GM12891 (cell line): Measurements from ENCODE around the gene TRPV4.
A peak's percentile ranks its signal among the peaks of the same experiment; 100 is the strongest.

Experiments used
- DNase-seq: peaks from one replicate; pipeline ENCODE4 v3.0.0; 2011; ENCODE audit warnings: low spot score; ENCODE audit not compliant: insufficient read length
- FAIRE-seq: peaks from 2 replicates; lab custom pipeline; 2011; peaks lifted over from hg19 to GRCh38; lab: Jason Lieb, UNC
- PAX5 ChIP-seq: IDR thresholded peaks from 2 replicates; pipeline ENCODE4 v1.6.1; 2011; ENCODE audit warnings: low read length, moderate library complexity, mild to moderate bottlenecking; ENCODE audit not compliant: insufficient read depth, severe bottlenecking
- POLR2A ChIP-seq: IDR thresholded peaks from 2 replicates; pipeline ENCODE4 v1.6.1; 2011; ENCODE audit warnings: low read depth, low read length, control low read depth
- POLR2AphosphoS5 ChIP-seq: IDR thresholded peaks from 2 replicates; pipeline ENCODE4 v1.6.1; 2011; ENCODE audit warnings: low read depth, low read length, control low read depth
- POU2F2 ChIP-seq: IDR thresholded peaks from 2 replicates; pipeline ENCODE4 v1.6.1; 2011; ENCODE audit warnings: low read depth, mild to moderate bottlenecking, control low read depth, low read length, moderate library complexity
- SPI1 ChIP-seq: IDR thresholded peaks from 2 replicates; pipeline ENCODE4 v1.6.1; 2011; ENCODE audit warnings: low read depth, low read length, control low read depth
- TAF1 ChIP-seq: IDR thresholded peaks from 2 replicates; pipeline ENCODE4 v1.6.1; 2011; ENCODE audit warnings: low read depth, low read length, control low read depth

Gene TRPV4

DNA sequence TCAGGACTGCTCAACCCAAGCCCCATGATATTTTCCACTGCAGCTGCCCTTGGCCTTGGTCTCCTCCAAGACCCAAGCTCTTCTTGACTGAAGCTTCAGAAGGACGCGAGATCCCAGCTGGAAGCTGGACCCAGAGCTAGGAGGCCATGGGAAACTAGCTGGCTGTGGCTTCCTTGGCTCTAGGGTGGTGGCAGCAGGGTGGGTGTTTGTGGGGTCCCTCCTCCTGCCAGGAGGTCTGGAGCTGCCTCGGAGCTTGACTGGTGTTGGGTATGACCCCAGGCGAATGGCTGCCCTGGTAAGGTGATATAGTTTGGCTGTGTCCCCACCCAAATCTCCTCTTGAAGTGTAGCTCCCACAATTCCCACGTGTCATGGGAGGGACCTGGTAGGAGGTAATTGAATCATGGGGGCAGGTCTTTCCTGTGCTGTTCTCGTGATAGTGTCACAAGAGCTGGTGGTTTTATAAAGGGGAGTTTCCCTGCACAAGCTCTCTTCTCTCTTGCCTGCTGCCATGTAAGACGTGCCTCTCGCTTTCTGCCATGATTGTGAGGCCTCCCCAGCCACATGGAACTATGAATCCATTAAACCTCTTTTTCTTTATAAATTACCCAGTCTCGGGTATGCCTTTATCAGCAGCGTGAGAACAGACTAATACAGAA, 51.4 kb downstream of the TRPV4 start:
- FAIRE-seq (no peak), DNase-seq (no peak)
- TF ChIP-seq POLR2A (no peak), PAX5 (no peak), SPI1 (no peak), POLR2AphosphoS5 (no peak), TAF1 (no peak), POU2F2 (no peak)

DNA sequence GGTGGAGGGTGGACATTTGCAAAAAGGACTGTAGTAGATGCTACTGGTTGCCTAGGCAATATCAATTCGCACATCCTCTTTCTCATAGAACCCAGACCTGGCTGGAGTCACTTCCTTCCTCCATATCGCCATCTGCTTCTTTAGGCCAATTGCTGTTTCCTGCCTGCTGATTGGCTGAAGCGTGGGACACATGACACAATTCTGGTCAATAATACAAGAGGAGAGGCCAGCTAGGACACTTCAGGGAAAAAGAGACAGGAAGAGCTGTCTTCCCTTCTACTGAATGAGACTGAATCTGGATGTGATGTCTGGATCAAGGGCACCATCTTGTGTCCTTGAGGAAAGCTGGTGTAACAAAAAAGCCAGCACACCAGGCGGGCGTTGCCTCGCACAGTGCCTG, 53.8 kb downstream of the TRPV4 start:
- no peak for DNase-seq
- TF ChIP-seq PAX5 (no peak), POLR2A (no peak), POLR2AphosphoS5 (no peak), SPI1 (peak; percentile 52; the same call in 1 of the 2 replicates), POU2F2 (no peak)
- FAIRE-seq, result no peak

DNA sequence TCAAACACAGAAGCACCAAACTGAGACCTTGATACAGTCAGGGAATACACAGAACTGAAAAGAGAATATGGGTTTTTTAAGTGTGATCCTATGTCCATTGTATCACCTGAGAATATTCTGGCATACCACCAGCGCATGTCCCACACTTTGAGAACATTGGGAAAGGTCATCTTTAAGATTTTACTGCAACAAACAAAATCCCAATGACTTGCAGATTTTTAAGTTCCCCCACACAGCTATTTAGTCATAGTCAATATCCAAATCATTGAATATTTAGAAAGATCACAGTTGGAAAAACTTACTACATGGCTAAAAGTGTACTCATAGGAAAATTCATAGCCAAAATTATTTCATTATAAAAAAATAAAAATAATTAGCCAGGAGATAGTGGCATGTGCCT, 54.5 kb downstream of the TRPV4 start:
- no peak for TF ChIP-seq POLR2AphosphoS5
- no peak for TF ChIP-seq POU2F2
- TF ChIP-seq PAX5, result no peak
- TF ChIP-seq SPI1, result no peak
- no peak for TF ChIP-seq TAF1
- no peak for TF ChIP-seq POLR2A
- FAIRE-seq, result no peak
- DNase-seq, result no peak

DNA sequence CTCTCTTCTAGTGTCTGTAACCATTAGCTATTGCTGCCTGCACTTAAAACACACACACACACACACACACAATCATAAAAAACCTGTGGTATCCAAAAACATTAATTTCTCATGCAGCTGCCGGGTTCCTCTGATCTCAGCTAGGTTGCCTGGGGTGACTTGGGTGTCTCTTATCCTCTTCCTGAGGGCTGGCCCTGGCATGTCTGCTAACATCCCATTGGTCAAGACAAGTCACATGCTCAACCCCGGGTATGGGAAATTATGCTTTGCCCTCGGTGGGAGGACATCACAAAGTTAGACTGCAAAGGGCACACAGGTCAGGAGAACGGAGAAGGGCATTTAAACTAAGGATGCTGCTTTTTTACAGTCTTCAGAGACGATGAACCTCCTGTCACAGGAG, 55.7 kb downstream of the TRPV4 start:
- FAIRE-seq (peak; percentile 47), DNase-seq (no peak)
- TF ChIP-seq POLR2AphosphoS5, result no peak
- TF ChIP-seq POLR2A, result no peak
- TF ChIP-seq PAX5, result no peak
- no peak for TF ChIP-seq SPI1

DNA sequence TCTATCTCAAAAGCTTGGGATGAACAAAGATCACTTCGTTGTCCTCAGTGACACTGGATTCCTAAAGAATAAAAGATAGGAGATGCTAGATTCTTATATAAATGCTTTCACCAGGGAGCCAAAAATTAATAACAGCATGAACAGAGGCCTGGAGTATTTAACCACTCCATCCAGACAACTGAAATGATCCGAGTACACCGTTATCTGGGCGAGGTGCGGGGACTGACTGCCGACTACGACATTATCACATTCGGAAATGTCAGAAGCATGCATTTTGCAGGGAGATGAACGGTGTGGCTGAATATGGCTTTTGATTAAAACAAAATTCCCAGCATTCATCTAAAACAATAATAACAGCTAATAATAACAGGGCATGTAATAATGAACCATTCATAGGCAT, 56.6 kb downstream of the TRPV4 start:
- DNase-seq, result no peak
- no peak for TF ChIP-seq PAX5
- TF ChIP-seq POLR2A, result no peak
- TF ChIP-seq TAF1, result no peak
- TF ChIP-seq SPI1, result no peak
- TF ChIP-seq POU2F2, result no peak
- no peak for TF ChIP-seq POLR2AphosphoS5
- no peak for FAIRE-seq

DNA sequence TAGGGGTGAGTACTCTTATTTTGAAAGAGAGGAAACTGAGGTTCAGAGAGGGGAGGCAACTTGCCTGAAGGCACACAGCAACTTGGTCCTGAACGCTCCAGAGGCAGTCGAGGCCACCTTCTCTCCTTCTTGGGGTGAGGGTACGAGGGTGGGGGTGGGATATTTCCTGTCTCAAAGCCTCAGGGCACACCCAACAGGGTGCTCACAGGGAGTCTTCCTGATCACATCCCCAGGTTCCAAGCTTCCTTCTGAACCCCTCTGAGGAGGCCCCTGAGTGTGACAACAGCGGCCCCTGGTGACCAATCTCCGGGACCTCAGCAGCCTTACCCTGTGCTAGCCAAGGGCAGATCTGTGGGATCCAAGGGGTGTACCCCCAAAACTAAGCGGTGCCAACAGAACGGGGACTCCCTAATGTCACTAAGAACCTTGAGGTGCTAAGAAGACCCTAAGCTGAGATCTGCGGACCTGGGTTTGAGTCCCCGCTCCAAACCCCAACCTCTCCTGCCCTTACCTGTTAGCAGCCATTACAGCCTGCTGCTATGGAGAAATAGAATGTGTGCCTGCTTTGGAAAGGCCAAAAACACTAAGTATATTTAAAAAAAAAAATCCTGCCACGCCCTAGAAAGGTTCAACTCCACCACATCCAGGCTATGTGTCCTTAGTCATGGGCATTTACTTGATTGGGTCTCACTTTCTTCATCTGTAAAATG, 57.9 kb downstream of the TRPV4 start:
- DNase-seq (peak; percentile 68), FAIRE-seq (peak; percentile 20)

DNA sequence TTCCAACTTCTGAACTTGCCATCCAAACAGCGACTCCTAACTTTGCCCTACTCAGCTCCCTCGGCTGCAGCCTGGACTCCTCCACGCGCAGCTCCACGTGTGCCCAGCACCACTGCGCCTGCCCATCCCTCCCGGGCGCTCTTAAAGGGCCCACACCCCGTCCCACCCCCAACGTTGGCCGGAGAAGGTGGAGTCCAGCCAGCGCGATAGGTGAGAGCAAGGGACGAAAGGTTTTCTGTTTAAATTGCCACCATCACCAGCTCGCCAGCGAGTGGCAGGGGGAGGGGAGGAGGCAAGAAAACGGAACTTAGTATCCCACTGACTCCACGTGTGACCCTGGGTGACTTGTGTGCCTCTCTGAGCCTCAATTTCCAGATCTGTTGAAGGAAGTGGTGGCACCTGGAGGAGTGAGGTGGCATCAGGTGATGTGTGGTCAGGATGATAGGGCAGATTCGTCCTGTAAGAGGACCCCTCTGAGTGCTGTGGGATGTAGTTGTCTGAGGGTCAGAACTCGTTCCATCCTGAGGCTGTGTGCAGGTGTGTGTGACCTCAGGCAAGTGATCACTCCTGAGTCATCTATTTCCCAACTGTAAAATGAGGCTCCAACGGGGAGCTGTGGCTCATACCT, 59.7 kb downstream of the TRPV4 start:
- no peak for FAIRE-seq
- no peak for TF ChIP-seq SPI1
- no peak for TF ChIP-seq POU2F2
- TF ChIP-seq POLR2A, result no peak
- DNase-seq, result no peak

More for the DNA sequence above, 57.9 kb downstream of the TRPV4 start:
- no peak for TF ChIP-seq PAX5

DNA sequence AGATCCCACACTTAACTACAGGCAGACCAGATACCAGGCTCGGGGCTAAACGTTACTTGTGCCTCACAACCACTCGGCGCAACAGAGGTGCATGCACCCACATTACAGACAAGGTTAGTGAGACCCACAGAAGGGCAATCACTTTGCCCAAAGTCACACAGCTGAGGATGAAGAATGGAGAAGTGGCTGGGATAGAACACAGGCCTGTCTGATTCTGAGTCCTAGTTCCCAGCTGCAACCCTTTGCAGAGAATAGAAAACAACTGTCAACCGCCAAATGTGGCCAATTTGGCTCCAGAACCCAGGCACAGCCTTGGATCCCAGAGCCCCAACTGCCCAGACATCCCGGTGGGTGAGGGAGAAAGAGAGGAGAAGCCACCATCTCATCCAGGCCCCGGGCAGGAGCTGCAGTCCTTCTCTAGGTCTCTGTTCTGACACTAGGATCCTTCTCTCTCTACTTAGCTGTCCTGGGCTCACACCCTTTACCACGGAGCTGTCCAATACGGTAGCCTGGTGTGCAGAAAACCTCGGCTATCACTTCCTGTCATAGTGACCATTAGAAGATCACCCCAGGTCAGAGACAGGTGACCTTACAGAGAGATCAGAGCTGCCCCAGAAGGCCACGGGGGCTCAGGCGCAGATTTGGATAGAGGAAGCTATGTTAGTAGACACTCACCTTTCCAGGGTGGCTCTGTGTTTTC, 60.4 kb downstream of the TRPV4 start:
- TF ChIP-seq SPI1 (no peak), PAX5 (no peak), POLR2AphosphoS5 (no peak)
- DNase-seq (no peak), FAIRE-seq (no peak)

DNA sequence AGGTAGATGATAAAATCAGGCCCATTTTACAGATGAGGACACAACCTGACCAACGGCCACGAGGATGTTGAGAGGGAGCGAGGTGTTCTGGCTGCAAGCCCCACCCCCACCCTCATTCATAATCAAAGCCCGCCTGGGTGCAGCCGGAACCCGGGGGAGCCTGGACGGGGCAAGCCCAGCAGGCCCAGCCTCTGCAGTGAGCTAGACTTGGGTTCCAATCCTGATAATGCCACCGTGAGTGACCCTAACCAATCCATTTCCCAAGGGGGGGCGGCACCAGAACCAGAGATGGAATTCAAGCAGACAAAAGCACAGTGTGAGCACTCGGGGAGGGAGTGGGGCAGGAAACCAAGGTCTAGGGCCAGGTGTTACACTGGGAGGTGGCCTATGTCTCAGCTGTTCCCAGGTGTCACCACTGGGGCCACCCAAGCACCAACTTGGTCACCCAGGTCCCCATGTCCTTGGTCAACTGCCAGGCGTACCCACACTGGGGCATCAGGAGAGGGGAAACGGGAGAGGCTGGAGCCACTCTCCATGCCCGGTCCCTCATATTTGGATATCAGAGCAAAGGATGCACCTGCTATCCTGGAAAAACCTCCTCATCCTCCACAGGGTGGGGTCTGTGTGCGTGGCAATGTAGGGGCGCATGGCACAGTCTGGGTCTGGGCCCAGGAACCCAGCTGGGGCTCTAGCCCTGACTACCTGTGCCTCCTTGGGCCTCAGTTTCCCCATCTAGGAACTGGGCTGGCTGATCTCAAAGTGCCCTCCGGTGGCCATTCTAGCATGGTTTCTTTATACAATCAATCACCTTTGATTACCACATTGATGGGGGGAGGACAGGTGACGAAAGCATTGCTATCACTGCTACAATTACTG, 61.2 kb downstream of the TRPV4 start:
- FAIRE-seq, result no peak
- TF ChIP-seq POLR2AphosphoS5, result no peak
- TF ChIP-seq SPI1, result no peak
- TF ChIP-seq POU2F2, result no peak
- no peak for TF ChIP-seq POLR2A
- no peak for TF ChIP-seq PAX5
- TF ChIP-seq TAF1, result no peak
- no peak for DNase-seq
